ENCODE measurements around the gene CNTN2.

GRCh38 chr1:205077158-205077933, 34.3 kb downstream of the CNTN2 start:
- TF ChIP-seq CTCF (IDR thresholded peaks at IDR 0.05) (no peak), POLR2AphosphoS5 (IDR thresholded peaks at IDR 0.05; ENCODE audit: low read depth, low read length) (no peak), SIN3A (IDR thresholded peaks at IDR 0.05; ENCODE audit: borderline replicate concordance, insufficient read depth, low read depth, low read length) (no peak)

Measured in Panc1 (cell line).